Calu3 (cell line): ENCODE data around the gene VAT1. TPM values are rescaled to one million over a fixed set of nuclear protein-coding genes. Genes with fewer than 3 reads are reported as not detected.

Experiments used
- BruUV-seq: library from RNA; stranded (reverse); fragments of 400-500 nt; replicated peaks from 2 replicates; lab custom pipeline; 2021; lab: Mats Ljungman, UMichigan
- CTCF ChIA-PET: fragments of 300-600 bp; sonication (Branson Sonifier 250); formaldehyde crosslinking; loops from one replicate; lab custom pipeline; 2022; ENCODE audit warnings: antibody characterized with exemption; lab: Charles Lee
- DNase-seq: peaks from one replicate; pipeline ENCODE4 v3.0.0; 2022
- H3K27ac Mint-ChIP-seq: one replicate; pipeline ENCODE4 v1.8.0; 2022; ENCODE audit warnings: mixed read lengths; ENCODE audit not compliant: unreplicated experiment
- H3K27me3 Mint-ChIP-seq: one replicate; pipeline ENCODE4 v1.8.0; 2022; ENCODE audit warnings: mixed read lengths; ENCODE audit not compliant: unreplicated experiment
- H3K36me3 Mint-ChIP-seq: one replicate; pipeline ENCODE4 v1.8.0; 2022; ENCODE audit warnings: mild to moderate bottlenecking, moderate library complexity, mixed read lengths; ENCODE audit not compliant: insufficient read depth, unreplicated experiment
- H3K4me1 Mint-ChIP-seq: one replicate; pipeline ENCODE4 v1.8.0; 2022; ENCODE audit warnings: mild to moderate bottlenecking, low read depth, mixed read lengths; ENCODE audit not compliant: unreplicated experiment
- H3K4me3 Mint-ChIP-seq: one replicate; pipeline ENCODE4 v1.8.0; 2022; ENCODE audit warnings: mild to moderate bottlenecking, low read depth, moderate library complexity, mixed read lengths; ENCODE audit not compliant: unreplicated experiment
- H3K9me3 Mint-ChIP-seq: one replicate; pipeline ENCODE4 v1.8.0; 2022; ENCODE audit warnings: low read depth, mixed read lengths; ENCODE audit not compliant: unreplicated experiment
- CTCF ChIP-seq: fragments of 200-600 bp; IDR thresholded peaks from one replicate; pipeline ENCODE4 v1.8.0; 2022; ENCODE audit warnings: antibody characterized with exemption; ENCODE audit not compliant: unreplicated experiment
- intact Hi-C: fragments of 100-400 bp; cut with micrococcal nuclease; formaldehyde crosslinking; loops from one replicate; pipeline ENCODE4 v1.10.0; 2022; ENCODE audit not compliant: unreplicated experiment
- total RNA-seq: library from RNA; stranded (reverse); gene quantifications from 2 replicates; pipeline ENCODE4 v1.2.3, GENCODE V29; 2022

Gene VAT1
- total RNA-seq, 1 experiment from 2014 or later = 156 TPM

- Mint-ChIP-seq H3K9me3 (no peaks in the 10 kb centered on the region), H3K27ac (peak overlapping the region; percentile 4), H3K4me3 (no peak overlapping the region), H3K36me3 (peaks cover 85% of the 10 kb centered on the region), H3K27me3 (no peaks in the 10 kb centered on the region), H3K4me1 (peaks cover 23% of the 10 kb centered on the region)
- CTCF ChIA-PET = interaction anchor here (0.5 to 0.6 kb wide), 3 partner anchors 58 to 316 kb away, joined by 3 to 5 read pairs (median 4); no protein-coding TSS in a partner anchor
- no peak for DNase-seq
- BruUV-seq = no TSS peak
- intact Hi-C loops = no loop called here
- TF ChIP-seq CTCF = no peak
Measured at GRCh38 chr17:43018008-43018853, 4.0 kb downstream of the VAT1 start.

- H3K27ac Mint-ChIP-seq = no peak overlapping the region
- H3K36me3 Mint-ChIP-seq = peaks cover 83% of the 10 kb centered on the region
- TF ChIP-seq CTCF = no peak
Measured at GRCh38 chr17:43016216-43016615, 6.0 kb downstream of the VAT1 start.

GRCh38 chr17:43015579-43015978 is 6.6 kb downstream of the VAT1 start:
- no peaks in the 10 kb centered on the region for H3K27me3 Mint-ChIP-seq
- BruUV-seq = no TSS peak
- no peak for DNase-seq
- no peaks in the 10 kb centered on the region for H3K9me3 Mint-ChIP-seq
- H3K27ac Mint-ChIP-seq = peak overlapping the region; percentile 9
- CTCF ChIA-PET = no interaction called here
- no peak overlapping the region for H3K4me3 Mint-ChIP-seq
- TF ChIP-seq CTCF = no peak
- H3K4me1 Mint-ChIP-seq = peaks cover 33% of the 10 kb centered on the region
- peaks cover 82% of the 10 kb centered on the region for H3K36me3 Mint-ChIP-seq
- intact Hi-C loops = no loop called here

More at GRCh38 chr17:43016216-43016615, 6.0 kb downstream of the VAT1 start:
- CTCF ChIA-PET = no interaction called here
- no peak overlapping the region for H3K4me3 Mint-ChIP-seq
- intact Hi-C loops = no loop called here
- DNase-seq = no peak
- peaks cover 31% of the 10 kb centered on the region for H3K4me1 Mint-ChIP-seq
- H3K27me3 Mint-ChIP-seq = no peaks in the 10 kb centered on the region
- BruUV-seq = no TSS peak
- H3K9me3 Mint-ChIP-seq = no peaks in the 10 kb centered on the region

- Mint-ChIP-seq H3K27ac (peak overlapping the region; percentile 9), H3K4me3 (no peak overlapping the region), H3K36me3 (peaks cover 78% of the 10 kb centered on the region), H3K27me3 (no peaks in the 10 kb centered on the region), H3K4me1 (peaks cover 33% of the 10 kb centered on the region), H3K9me3 (no peaks in the 10 kb centered on the region)
- CTCF ChIA-PET = no interaction called here
- no peak for TF ChIP-seq CTCF
- intact Hi-C loops = no loop called here
- DNase-seq = no peak
- BruUV-seq = TSS peak; percentile 51
Measured at GRCh38 chr17:43014649-43015542, 7.3 kb downstream of the VAT1 start.
